HEK293 (cell line): ENCODE measurements around the gene TMEM86A.
A peak's percentile ranks its signal among the peaks of the same experiment; 100 is the strongest.

Source experiments
- CTCF ChIA-PET: fragments of 350-600 bp; formaldehyde crosslinking; extraction: SDS; loops from one replicate; lab custom pipeline; 2021; ENCODE audit warnings: antibody characterized with exemption; lab: Yijun Ruan, JAX
- POLR2A ChIA-PET: fragments of 300-600 bp; formaldehyde crosslinking; extraction: SDS; loops from one replicate; lab custom pipeline; 2020; ENCODE audit warnings: antibody characterized with exemption, inconsistent platforms; lab: Yijun Ruan, JAX
- H3K27ac ChIP-seq: fragments of 200-500 bp; sonication (Bioruptor generic); 2 replicates; pipeline ENCODE4 v1.5.1; 2014; ENCODE audit warnings: low read depth, low read length, control low read depth, inconsistent platforms; ENCODE audit errors: extremely low read depth
- H3K36me3 ChIP-seq, 2 experiments: fragments of 200-500 bp in 1 of 2; sonication (Bioruptor generic) in 1 of 2; 1 replicate in 1 of 2; 2 replicates in 1 of 2; pipeline ENCODE4 v1.5.1; 2014 to 2017; ENCODE audit warnings: inconsistent platforms in 2 of 2, low read length in 2 of 2; ENCODE audit not compliant: control insufficient read depth in 2 of 2, insufficient read depth in 1 of 2
- H3K4me1 ChIP-seq: fragments of 200-500 bp; sonication (Bioruptor generic); 2 replicates; pipeline ENCODE4 v1.5.1; 2014; ENCODE audit warnings: mild to moderate bottlenecking, low read length, inconsistent platforms; ENCODE audit not compliant: control insufficient read depth, insufficient read depth
- H3K4me3 ChIP-seq: 2 replicates; pipeline ENCODE4 v1.5.1; 2011; ENCODE audit warnings: low read depth, mild to moderate bottlenecking, control low read depth, low read length, moderate library complexity
- H3K9me3 ChIP-seq: fragments of 200-500 bp; sonication (Bioruptor generic); 2 replicates; pipeline ENCODE4 v1.5.1; 2014; ENCODE audit warnings: low read depth, low read length, inconsistent platforms; ENCODE audit not compliant: control insufficient read depth, insufficient read depth
- AEBP2 ChIP-seq: fragments of 450-650 bp; formaldehyde crosslinking; IDR thresholded peaks from 2 replicates; pipeline ENCODE4 v1.5.1; 2016; ENCODE audit warnings: missing biosample characterization, missing genetic modification characterization, borderline replicate concordance
- GLIS1 ChIP-seq: fragments of 450-650 bp; formaldehyde crosslinking; IDR thresholded peaks from 2 replicates; pipeline ENCODE4 v1.5.1; 2016; ENCODE audit warnings: missing biosample characterization, missing genetic modification characterization
- PBX3 ChIP-seq: sonication (generic); formaldehyde crosslinking; IDR thresholded peaks from 2 replicates; pipeline ENCODE4 v1.8.1; 2022; ENCODE audit warnings: mild to moderate bottlenecking, moderate library complexity, missing genetic modification reagents
- REPIN1 ChIP-seq: fragments of 450-650 bp; formaldehyde crosslinking; IDR thresholded peaks from 2 replicates; pipeline ENCODE4 v1.5.1; 2017; ENCODE audit warnings: missing biosample characterization, missing genetic modification characterization, low read depth
- ZBTB48 ChIP-seq: fragments of 450-650 bp; formaldehyde crosslinking; IDR thresholded peaks from 2 replicates; pipeline ENCODE4 v1.5.1; 2016; ENCODE audit warnings: missing biosample characterization, missing genetic modification characterization
- ZFP41 ChIP-seq: fragments of 450-650 bp; formaldehyde crosslinking; IDR thresholded peaks from 2 replicates; pipeline ENCODE4 v1.5.1; 2016; ENCODE audit warnings: missing biosample characterization, missing genetic modification characterization, borderline replicate concordance
- ZNF16 ChIP-seq: fragments of 450-650 bp; formaldehyde crosslinking; IDR thresholded peaks from 2 replicates; pipeline ENCODE4 v1.5.1; 2016; ENCODE audit warnings: low read depth, missing biosample characterization, missing genetic modification characterization
- ZNF211 ChIP-seq: fragments of 450-650 bp; formaldehyde crosslinking; IDR thresholded peaks from 2 replicates; pipeline ENCODE4 v1.5.1; 2016; ENCODE audit warnings: low read depth, missing biosample characterization, missing genetic modification characterization
- ZNF302 ChIP-seq: fragments of 450-650 bp; formaldehyde crosslinking; IDR thresholded peaks from 2 replicates; pipeline ENCODE4 v1.5.1; 2016; ENCODE audit warnings: missing biosample characterization, missing genetic modification characterization, low read depth
- ZNF341 ChIP-seq: fragments of 450-650 bp; formaldehyde crosslinking; IDR thresholded peaks from 2 replicates; pipeline ENCODE4; 2016; ENCODE audit warnings: low read depth, missing biosample characterization, missing genetic modification characterization
- ZNF366 ChIP-seq: fragments of 450-650 bp; formaldehyde crosslinking; conservative IDR thresholded peaks from 2 replicates; pipeline ENCODE4 v1.5.1; 2016; ENCODE audit warnings: missing biosample characterization, missing genetic modification characterization
- ZNF514 ChIP-seq: fragments of 450-650 bp; formaldehyde crosslinking; IDR thresholded peaks from 2 replicates; pipeline ENCODE4 v1.5.1; 2016; ENCODE audit warnings: missing biosample characterization, missing genetic modification characterization
- ZNF521 ChIP-seq: fragments of 450-650 bp; formaldehyde crosslinking; IDR thresholded peaks from 2 replicates; pipeline ENCODE4 v1.5.1; 2017; ENCODE audit warnings: missing biosample characterization, mild to moderate bottlenecking, missing genetic modification characterization
- ZNF558 ChIP-seq: fragments of 450-650 bp; formaldehyde crosslinking; IDR thresholded peaks from 2 replicates; pipeline ENCODE4 v1.5.1; 2016; ENCODE audit warnings: missing biosample characterization, missing genetic modification characterization
- ZNF596 ChIP-seq: fragments of 450-650 bp; IDR thresholded peaks from 2 replicates; pipeline ENCODE4 v1.5.0; 2018; ENCODE audit warnings: missing biosample characterization, mild to moderate bottlenecking, missing genetic modification characterization, moderate library complexity
- ZNF785 ChIP-seq: fragments of 450-650 bp; formaldehyde crosslinking; IDR thresholded peaks from 2 replicates; pipeline ENCODE4 v1.5.1; 2016; ENCODE audit warnings: missing biosample characterization, missing genetic modification characterization
- TF ChIP-seq, protein P1 (sequence below): fragments of 450-650 bp; formaldehyde crosslinking; IDR thresholded peaks from 2 replicates; pipeline ENCODE4; 2016; ENCODE audit warnings: missing biosample characterization, missing genetic modification characterization

Gene TMEM86A

GRCh38 chr11:18700872-18701271 is 2.3 kb downstream of the TMEM86A start:
- Histone ChIP-seq H3K27ac (no peak overlapping the region), H3K4me3 (no peak overlapping the region), H3K4me1 (no peaks in the 10 kb centered on the region), H3K9me3 (no peaks in the 10 kb centered on the region), H3K36me3 (no peaks in the 10 kb centered on the region)
- POLR2A ChIA-PET = no interaction called here
- TF ChIP-seq ZFP41 (no peak), PBX3 (CRISPR knock-in tag) (no peak), AEBP2 (no peak), ZNF341 (tag by site-specific recombination) (no peak), ZNF785 (tag by site-specific recombination) (no peak), ZNF211 (tag by site-specific recombination) (no peak), ZNF514 (tag by site-specific recombination) (no peak), ZNF596 (no peak), ZNF16 (tag by site-specific recombination) (no peak), ZNF366 (tag by site-specific recombination) (no peak), ZNF558 (no peak), REPIN1 (tag by site-specific recombination) (no peak), ZNF521 (tag by site-specific recombination) (no peak)
- TF ChIP-seq, protein P1, sequence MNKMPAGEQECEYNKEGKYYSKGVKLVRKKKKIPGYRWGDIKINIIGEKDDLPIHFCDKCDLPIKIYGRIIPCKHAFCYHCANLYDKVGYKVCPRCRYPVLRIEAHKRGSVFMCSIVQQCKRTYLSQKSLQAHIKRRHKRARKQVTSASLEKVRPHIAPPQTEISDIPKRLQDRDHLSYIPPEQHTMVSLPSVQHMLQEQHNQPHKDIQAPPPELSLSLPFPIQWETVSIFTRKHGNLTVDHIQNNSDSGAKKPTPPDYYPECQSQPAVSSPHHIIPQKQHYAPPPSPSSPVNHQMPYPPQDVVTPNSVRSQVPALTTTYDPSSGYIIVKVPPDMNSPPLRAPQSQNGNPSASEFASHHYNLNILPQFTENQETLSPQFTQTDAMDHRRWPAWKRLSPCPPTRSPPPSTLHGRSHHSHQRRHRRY (tag by site-specific recombination) = no peak
- CTCF ChIA-PET = interaction anchor here (1.2 kb wide), 1 partner anchor 30 kb away, joined by 6 read pairs; no protein-coding TSS in a partner anchor

- Histone ChIP-seq H3K36me3 (no peaks in the 10 kb centered on the region), H3K9me3 (no peaks in the 10 kb centered on the region), H3K4me1 (no peaks in the 10 kb centered on the region), H3K27ac (no peak overlapping the region), H3K4me3 (no peak overlapping the region)
- ChIA-PET POLR2A (interaction anchor here (0.6 kb wide), 1 partner anchor 11 kb away, joined by 3 read pairs; no protein-coding TSS in a partner anchor), CTCF (interaction anchor here (1.1 to 1.2 kb wide), 2 partner anchors 30 to 62 kb away, joined by 3 to 6 read pairs; no protein-coding TSS in a partner anchor)
- no peak for TF ChIP-seq ZBTB48 (tag by site-specific recombination)
These were observed 3.1 kb downstream of the TMEM86A start for GRCh38 chr11:18701614-18702216.

DNA sequence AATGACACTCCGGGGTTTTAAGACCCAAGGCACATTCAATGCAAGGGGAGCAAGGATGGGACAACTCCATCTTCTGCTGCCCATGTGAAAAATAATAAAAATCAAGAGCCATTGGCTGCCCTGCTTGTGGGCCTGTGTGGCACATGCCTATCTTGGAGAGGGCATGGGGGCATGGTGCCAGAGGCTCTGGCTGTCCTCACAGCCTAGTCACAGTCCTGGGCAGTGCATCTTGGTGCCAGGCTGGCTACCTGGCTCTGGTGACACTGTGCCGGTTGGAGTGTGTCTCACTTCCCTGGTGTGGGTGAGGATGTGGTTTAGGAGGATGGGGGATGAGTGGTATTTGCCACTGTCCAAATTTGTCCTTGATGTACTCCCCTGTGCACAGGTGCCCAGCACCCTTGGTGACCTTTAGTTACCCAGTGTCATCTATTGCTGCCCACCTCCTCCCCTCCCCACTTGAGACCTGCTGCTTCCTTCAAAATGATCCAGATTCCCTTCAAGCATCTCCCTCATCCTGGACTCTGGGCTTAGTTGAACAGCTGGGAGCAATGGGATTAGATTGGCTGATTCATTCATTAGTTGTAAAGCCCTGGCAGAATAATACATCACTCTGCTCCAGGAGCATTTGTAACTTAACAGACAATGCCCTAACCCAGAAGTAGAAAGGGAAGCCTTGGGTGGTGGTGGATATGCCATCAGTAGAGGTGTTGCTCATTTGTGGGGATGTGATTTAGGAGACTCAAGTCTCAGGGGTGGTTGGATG is 4.6 kb downstream of the TMEM86A start:
- no peaks in the 10 kb centered on the region for H3K36me3 ChIP-seq
- H3K4me1 ChIP-seq = no peaks in the 10 kb centered on the region
- TF ChIP-seq GLIS1 (tag by site-specific recombination) = peak; percentile 63
- no peak for TF ChIP-seq ZNF302 (tag by site-specific recombination)
- TF ChIP-seq, all 188 proteins: peak for 1
- ChIA-PET CTCF (interaction anchor here (0.6 to 1.6 kb wide), 4 partner anchors 10 to 140 kb away, joined by 3 to 7 read pairs (median 3); no protein-coding TSS in a partner anchor), POLR2A (interaction anchor here (1.7 kb wide), 1 partner anchor 69 kb away, joined by 4 read pairs; the partner anchor contains the start of gene SPTY2D1)
- Histone ChIP-seq H3K9me3 (no peaks in the 10 kb centered on the region), H3K27ac (no peak overlapping the region), H3K4me3 (no peak overlapping the region)
